Endothelial cell (in vitro differentiated cells): ENCODE results near the gene HDAC4. TPM values are rescaled to one million over a fixed set of nuclear protein-coding genes. Genes with fewer than 3 reads are reported as not detected.

Experiments used
- DNase-seq: peaks from one replicate; pipeline ENCODE4 v3.0.0; 2021; ENCODE audit warnings: low spot score
- H3K27ac Mint-ChIP-seq: one replicate; pipeline ENCODE4 v1.8.0; 2021; ENCODE audit warnings: mixed read lengths, inconsistent platforms; ENCODE audit not compliant: unreplicated experiment
- H3K27me3 Mint-ChIP-seq: one replicate; pipeline ENCODE4 v1.8.0; 2021; ENCODE audit warnings: mild to moderate bottlenecking, moderate library complexity, mixed read lengths, inconsistent platforms; ENCODE audit not compliant: unreplicated experiment
- H3K36me3 Mint-ChIP-seq: one replicate; pipeline ENCODE4 v1.8.0; 2021; ENCODE audit warnings: mild to moderate bottlenecking, low read depth, mixed read lengths, inconsistent platforms; ENCODE audit not compliant: unreplicated experiment
- H3K4me1 Mint-ChIP-seq: one replicate; pipeline ENCODE4 v1.8.0; 2021; ENCODE audit warnings: mild to moderate bottlenecking, mixed read lengths, inconsistent platforms; ENCODE audit not compliant: unreplicated experiment
- H3K4me3 Mint-ChIP-seq: one replicate; pipeline ENCODE4 v1.8.0; 2021; ENCODE audit warnings: mild to moderate bottlenecking, mixed read lengths, inconsistent platforms; ENCODE audit not compliant: unreplicated experiment
- H3K9me3 Mint-ChIP-seq: one replicate; pipeline ENCODE4 v1.8.0; 2021; ENCODE audit warnings: mixed read lengths, inconsistent platforms; ENCODE audit not compliant: unreplicated experiment
- total RNA-seq: library from RNA; stranded (reverse); fragmentation: NEBNext Ultra II Directional; extraction: Animal tissue kit (Norgen Biotek cat#: 25700); gene quantifications from one replicate; pipeline ENCODE4 v1.2.1, GENCODE V29; 2021; ENCODE audit not compliant: unreplicated experiment
- TF ChIP-seq, protein P1 (sequence below): fragments of 200-600 bp; sonication (generic); IDR thresholded peaks from one replicate; pipeline ENCODE4 v1.5.0; 2021; ENCODE audit warnings: antibody characterized with exemption; ENCODE audit not compliant: unreplicated experiment

The HDAC4 gene
- total RNA-seq, 1 donor from 2014 or later: 26.0 TPM

DNA sequence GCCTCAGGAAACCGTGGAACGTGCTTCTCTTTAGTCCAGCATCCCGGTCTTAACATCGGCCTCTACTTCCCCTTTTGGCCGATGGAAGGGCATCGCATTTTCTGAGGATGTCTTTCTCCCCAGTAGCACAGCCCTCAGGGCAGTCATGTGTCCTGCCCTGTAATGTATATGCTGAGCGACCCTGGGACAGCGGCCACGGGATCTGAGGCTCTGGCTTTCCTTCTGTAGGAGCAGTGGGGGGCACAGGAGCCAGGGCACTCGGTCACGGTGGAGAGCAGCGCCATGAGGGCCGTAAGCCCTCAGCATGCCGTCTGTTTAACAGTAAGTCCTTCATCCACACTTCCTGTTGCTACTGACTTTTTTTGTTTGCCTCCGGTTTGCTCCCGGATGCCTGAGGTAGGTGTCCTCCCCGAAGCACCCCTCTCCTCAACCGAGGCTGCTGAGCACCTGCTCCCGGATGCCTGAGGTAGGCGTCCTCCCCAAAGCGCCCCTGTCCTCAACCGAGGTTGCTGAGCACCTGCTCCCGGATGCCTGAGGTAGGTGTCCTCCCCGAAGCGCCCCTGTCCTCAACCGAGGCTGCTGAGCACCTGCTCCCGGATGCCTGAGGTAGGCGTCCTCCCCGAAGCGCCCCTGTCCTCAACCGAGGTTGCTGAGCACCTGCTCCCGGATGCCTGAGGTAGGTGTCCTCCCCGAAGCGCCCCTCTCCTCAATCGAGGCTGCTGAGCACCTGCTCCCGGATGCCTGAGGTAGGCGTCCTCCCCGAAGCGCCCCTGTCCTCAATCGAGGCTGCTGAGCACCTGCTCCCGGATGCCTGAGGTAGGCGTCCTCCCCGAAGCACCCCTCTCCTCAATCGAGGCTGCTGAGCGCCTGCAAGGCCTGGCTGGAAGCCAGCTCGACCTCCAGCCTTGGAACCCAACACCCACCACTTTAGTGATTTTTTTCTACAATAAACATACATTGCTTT, 169.3 kb downstream of the HDAC4 start:
- H3K27ac Mint-ChIP-seq: no peak overlapping the region
- H3K36me3 Mint-ChIP-seq: no peaks in the 10 kb centered on the region
- TF ChIP-seq, protein P1, sequence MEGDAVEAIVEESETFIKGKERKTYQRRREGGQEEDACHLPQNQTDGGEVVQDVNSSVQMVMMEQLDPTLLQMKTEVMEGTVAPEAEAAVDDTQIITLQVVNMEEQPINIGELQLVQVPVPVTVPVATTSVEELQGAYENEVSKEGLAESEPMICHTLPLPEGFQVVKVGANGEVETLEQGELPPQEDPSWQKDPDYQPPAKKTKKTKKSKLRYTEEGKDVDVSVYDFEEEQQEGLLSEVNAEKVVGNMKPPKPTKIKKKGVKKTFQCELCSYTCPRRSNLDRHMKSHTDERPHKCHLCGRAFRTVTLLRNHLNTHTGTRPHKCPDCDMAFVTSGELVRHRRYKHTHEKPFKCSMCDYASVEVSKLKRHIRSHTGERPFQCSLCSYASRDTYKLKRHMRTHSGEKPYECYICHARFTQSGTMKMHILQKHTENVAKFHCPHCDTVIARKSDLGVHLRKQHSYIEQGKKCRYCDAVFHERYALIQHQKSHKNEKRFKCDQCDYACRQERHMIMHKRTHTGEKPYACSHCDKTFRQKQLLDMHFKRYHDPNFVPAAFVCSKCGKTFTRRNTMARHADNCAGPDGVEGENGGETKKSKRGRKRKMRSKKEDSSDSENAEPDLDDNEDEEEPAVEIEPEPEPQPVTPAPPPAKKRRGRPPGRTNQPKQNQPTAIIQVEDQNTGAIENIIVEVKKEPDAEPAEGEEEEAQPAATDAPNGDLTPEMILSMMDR: no peak

DNA sequence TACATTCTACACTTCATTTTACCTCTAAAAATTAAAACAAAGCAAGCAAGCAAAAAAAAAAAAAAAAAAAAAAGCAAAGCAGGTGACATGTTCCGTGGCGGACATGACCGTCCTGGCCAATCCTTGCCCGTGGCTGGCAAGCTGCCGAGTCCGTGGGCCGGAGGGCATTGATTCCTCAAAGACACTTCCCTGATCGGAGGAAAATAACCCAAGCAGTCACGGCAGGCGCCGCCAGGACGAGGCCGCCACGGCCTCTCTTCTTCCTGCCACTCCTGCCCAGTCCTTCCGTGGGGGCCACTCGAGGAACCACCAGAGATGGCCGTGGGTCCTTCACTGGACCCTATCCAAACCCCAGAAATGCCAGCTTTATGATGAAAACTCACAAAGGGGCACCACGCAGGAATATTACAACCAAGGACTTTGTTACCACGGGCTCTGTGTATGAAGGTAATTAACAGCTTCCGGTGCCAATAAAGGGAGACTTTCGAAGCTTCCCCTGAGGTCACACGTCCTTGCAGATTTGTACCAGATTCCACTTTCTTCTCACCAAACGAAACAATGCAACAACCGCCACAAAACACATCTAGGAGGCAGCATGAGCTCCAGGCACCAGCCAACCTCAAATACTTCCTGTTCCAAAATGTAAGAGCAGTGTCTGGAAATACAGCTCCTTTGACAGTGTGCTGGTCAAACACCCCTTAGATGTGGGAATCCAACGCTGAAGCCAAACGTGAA, 170.3 kb downstream of the HDAC4 start:
- H3K4me3 Mint-ChIP-seq: no peak overlapping the region
- no peaks in the 10 kb centered on the region for H3K9me3 Mint-ChIP-seq
- TF ChIP-seq, protein P1: no peak
- H3K4me1 Mint-ChIP-seq: peaks cover 11% of the 10 kb centered on the region
- DNase-seq: no peak
- H3K27me3 Mint-ChIP-seq: peaks cover 2% of the 10 kb centered on the region
- H3K27ac Mint-ChIP-seq: no peak overlapping the region
- H3K36me3 Mint-ChIP-seq: no peaks in the 10 kb centered on the region

More for the DNA sequence above, 169.3 kb downstream of the HDAC4 start:
- Mint-ChIP-seq H3K4me3 (no peak overlapping the region), H3K27me3 (peaks cover 2% of the 10 kb centered on the region), H3K4me1 (peaks cover 11% of the 10 kb centered on the region), H3K9me3 (no peaks in the 10 kb centered on the region)
- DNase-seq: no peak

DNA sequence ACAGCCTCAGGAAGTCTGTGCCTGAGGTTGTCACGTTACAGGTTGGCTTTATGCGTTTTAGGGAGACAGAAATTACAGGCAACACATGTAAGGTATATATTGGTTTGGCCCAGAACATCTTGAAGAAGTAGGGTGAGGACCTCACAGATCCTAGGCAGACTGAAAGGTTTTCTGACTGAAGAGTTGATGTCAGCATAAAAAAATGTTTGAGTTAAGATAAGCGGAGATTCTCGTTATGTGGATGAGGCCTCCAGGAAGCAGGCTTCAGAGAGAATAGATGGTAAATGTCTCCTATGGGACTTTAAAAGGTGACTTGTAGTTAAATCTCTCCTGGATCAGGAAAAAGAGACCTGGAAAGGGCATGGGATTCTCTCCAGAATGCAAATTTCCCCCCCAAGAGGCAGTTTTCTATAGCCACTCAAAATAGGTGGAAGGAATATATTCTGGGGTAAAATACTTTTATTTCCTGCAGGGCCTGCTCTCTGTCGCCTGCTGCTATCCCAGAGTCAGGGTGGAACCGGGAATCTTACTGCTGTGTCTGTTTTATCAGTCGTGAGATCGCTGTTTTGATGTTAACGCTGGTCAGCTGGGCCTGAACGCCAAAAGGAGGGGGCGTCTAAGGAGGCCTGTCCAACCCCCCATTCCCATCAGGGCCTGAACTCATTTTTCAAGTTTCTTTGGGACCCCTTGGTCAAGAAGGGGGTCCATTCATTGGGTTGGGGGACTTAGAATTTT, 171.1 kb downstream of the HDAC4 start:
- H3K4me3 Mint-ChIP-seq: no peak overlapping the region
- no peaks in the 10 kb centered on the region for H3K36me3 Mint-ChIP-seq
- peaks cover 2% of the 10 kb centered on the region for H3K27me3 Mint-ChIP-seq
- peaks cover 11% of the 10 kb centered on the region for H3K4me1 Mint-ChIP-seq
- TF ChIP-seq, protein P1: no peak
- no peak for DNase-seq
- H3K9me3 Mint-ChIP-seq: no peaks in the 10 kb centered on the region
- no peak overlapping the region for H3K27ac Mint-ChIP-seq

DNA sequence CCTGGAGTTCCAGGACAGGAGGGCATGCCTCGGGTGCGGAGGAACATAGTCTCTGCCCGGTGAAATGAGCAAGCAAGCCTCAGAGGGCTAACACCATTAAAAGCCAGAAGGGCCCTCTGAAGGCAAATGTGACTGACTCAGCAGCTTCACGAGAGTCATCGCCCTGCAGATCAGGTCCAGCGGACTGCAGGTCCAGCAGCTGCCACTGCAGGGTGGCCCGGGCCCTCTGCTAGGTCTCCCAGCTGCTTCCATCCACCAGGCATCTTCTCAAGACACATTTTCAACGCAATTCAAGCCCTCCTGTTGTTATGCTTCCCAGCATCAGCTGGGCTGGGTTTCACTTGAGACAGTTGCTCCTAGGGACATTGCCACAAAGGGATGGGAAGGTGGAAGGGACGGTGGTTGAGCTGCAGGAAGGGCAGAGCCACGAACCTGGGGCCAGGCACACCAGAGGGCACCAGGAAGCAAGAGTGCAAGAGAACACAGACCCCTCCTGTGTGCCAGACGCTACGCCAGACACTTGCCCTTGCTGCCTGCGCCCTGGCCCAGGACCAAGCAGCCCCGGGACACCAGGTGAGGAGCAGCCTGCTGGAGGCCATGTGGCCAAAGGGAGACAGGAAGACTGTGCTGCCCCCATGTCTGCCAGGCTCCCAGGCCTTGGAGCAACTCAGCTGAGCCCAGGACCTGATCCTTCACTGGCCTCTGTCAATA, 173.0 kb downstream of the HDAC4 start:
- Mint-ChIP-seq H3K9me3 (no peaks in the 10 kb centered on the region), H3K4me1 (peaks cover 7% of the 10 kb centered on the region), H3K27me3 (peaks cover 2% of the 10 kb centered on the region), H3K4me3 (no peak overlapping the region), H3K36me3 (no peaks in the 10 kb centered on the region), H3K27ac (no peak overlapping the region)
- DNase-seq: no peak
- TF ChIP-seq, protein P1: no peak
